CD4-positive, alpha-beta T cell (primary cell): ENCODE measurements around the gene TECPR2. TPM values are rescaled to one million over a fixed set of nuclear protein-coding genes. Genes with fewer than 3 reads are reported as not detected.

Experiments used
- ATAC-seq: fragments of 200-7000 bp; cut with Tn5 transposase; one replicate; pipeline ENCODE4 v1.10.0; 2022; ENCODE audit warnings: mild to moderate bottlenecking; ENCODE audit not compliant: poor library complexity
- CTCF ChIA-PET: fragments of 350-600 bp; sonication (Branson Sonifier 250); formaldehyde crosslinking; loops from one replicate; lab custom pipeline; 2021; ENCODE audit warnings: antibody characterized with exemption, inconsistent platforms; lab: Charles Lee
- POLR2A ChIA-PET: fragments of 350-600 bp; sonication (Branson Sonifier 250); formaldehyde crosslinking; loops from one replicate; lab custom pipeline; 2021; ENCODE audit warnings: antibody characterized with exemption, inconsistent platforms; lab: Charles Lee
- DNase-seq, 14 experiments: peaks; one replicate each; pipeline ENCODE4 v3.0.0-alpha.2; 2013 to 2020; ENCODE audit warnings: mixed read lengths in 2 of 14
- H3K27ac ChIP-seq, 2 donors: one replicate each; pipeline versions ENCODE4 v1.5.1 to v1.7.0; 2013; ENCODE audit warnings: low read length in 2 of 2, low read depth in 1 of 2, mild to moderate bottlenecking in 1 of 2
- H3K27me3 ChIP-seq, 2 experiments: 1 replicate in 1 of 2; 2 replicates in 1 of 2; pipeline versions ENCODE4 v1.6.1 to v1.7.0; 2013; ENCODE audit warnings: low read length in 2 of 2, control low read depth in 1 of 2, mild to moderate bottlenecking in 1 of 2, moderate library complexity in 1 of 2; ENCODE audit not compliant: insufficient read depth in 2 of 2, control insufficient read depth in 1 of 2
- H3K36me3 ChIP-seq: one replicate; pipeline ENCODE4 v1.6.1; 2013; ENCODE audit warnings: low read length, control low read depth; ENCODE audit not compliant: insufficient read depth
- H3K4me1 ChIP-seq: one replicate; pipeline ENCODE4 v1.6.1; 2013; ENCODE audit warnings: low read length, control low read depth; ENCODE audit not compliant: insufficient read depth
- H3K4me3 ChIP-seq: one replicate; pipeline ENCODE4 v1.5.1; 2013; ENCODE audit warnings: mild to moderate bottlenecking, low read length, moderate library complexity
- H3K9me3 ChIP-seq, 2 experiments: 1 replicate in 1 of 2; 2 replicates in 1 of 2; pipeline versions ENCODE4 v1.6.1 to v1.7.0; 2013; ENCODE audit warnings: low read length in 2 of 2, mild to moderate bottlenecking in 2 of 2, control low read depth in 1 of 2, moderate library complexity in 1 of 2; ENCODE audit not compliant: control insufficient read depth in 1 of 2, insufficient read depth in 1 of 2
- H3K27ac Mint-ChIP-seq: one replicate; pipeline ENCODE4 v1.8.0; 2020; ENCODE audit warnings: mixed read lengths
- H3K27me3 Mint-ChIP-seq: one replicate; pipeline ENCODE4 v1.8.0; 2021; ENCODE audit warnings: mixed read lengths
- H3K36me3 Mint-ChIP-seq: one replicate; pipeline ENCODE4 v1.8.0; 2021; ENCODE audit warnings: low read depth, mixed read lengths
- H3K4me1 Mint-ChIP-seq: one replicate; pipeline ENCODE4 v1.8.0; 2021; ENCODE audit warnings: low read depth, mixed read lengths
- H3K4me3 Mint-ChIP-seq: one replicate; pipeline ENCODE4 v1.8.0; 2020; ENCODE audit warnings: mild to moderate bottlenecking, mixed read lengths
- H3K9me3 Mint-ChIP-seq: one replicate; pipeline ENCODE4 v1.8.0; 2020; ENCODE audit warnings: mixed read lengths
- CTCF ChIP-seq: fragments of 200-600 bp; IDR thresholded peaks from one replicate; pipeline ENCODE4 v1.8.0; 2022; ENCODE audit warnings: antibody characterized with exemption, mild to moderate bottlenecking
- intact Hi-C, 2 experiments: fragments of 100-400 bp; cut with DNase I in 1 of 2; cut with micrococcal nuclease in 1 of 2; formaldehyde crosslinking; loops; one replicate each; pipeline versions ENCODE4 v1.15.1 to v1.9.0; 2023 to 2025; cut with DNase I, micrococcal nuclease
- total RNA-seq, 174 experiments: library from RNA in 2 of 174; stranded (reverse) in 2 of 174; gene quantifications; one replicate each; pipeline ENCODE4 v1.2.3 and lab custom pipeline; 2021 to 2026

The TECPR2 gene
- total RNA-seq, 2 experiments from 2014 or later = 5.0 to 5.4 TPM

DNA sequence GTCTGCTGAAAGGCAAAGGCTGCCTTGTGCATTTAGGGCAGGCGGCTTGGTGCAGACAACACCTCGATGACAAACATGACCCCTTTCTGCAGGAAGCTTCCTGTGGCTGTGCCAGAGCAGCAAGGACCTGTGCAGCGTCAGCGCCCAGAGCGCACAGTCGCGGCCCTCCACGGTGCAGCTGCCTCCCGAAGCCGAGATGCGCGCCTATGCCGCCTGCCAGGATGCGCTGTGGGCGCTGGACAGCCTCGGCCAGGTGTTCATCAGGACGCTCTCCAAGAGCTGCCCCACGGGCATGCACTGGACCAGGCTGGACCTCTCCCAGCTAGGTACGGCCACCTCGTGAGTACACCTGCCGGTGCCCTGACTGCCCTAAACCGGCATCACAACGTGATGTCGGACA is 89.6 kb downstream of the TECPR2 start:
- ATAC-seq = no peak
- POLR2A ChIA-PET = no interaction called here
- H3K4me1 Mint-ChIP-seq = no peaks in the 10 kb centered on the region
- CTCF ChIA-PET = no interaction called here
- intact Hi-C loops = no loop called here
- Histone ChIP-seq H3K4me3 (no peak overlapping the region), H3K27me3 (no peaks in the 10 kb centered on the region), H3K4me1 (no peaks in the 10 kb centered on the region), H3K36me3 (peaks cover 35% of the 10 kb centered on the region), H3K9me3 (no peaks in the 10 kb centered on the region), H3K27ac (no peak overlapping the region)
- TF ChIP-seq CTCF = no peak
- no peak for DNase-seq
- no peak overlapping the region for H3K4me3 Mint-ChIP-seq
- H3K9me3 Mint-ChIP-seq = no peaks in the 10 kb centered on the region
- peaks cover 51% of the 10 kb centered on the region for H3K36me3 Mint-ChIP-seq
- no peaks in the 10 kb centered on the region for H3K27me3 Mint-ChIP-seq
- no peak overlapping the region for H3K27ac Mint-ChIP-seq

DNA sequence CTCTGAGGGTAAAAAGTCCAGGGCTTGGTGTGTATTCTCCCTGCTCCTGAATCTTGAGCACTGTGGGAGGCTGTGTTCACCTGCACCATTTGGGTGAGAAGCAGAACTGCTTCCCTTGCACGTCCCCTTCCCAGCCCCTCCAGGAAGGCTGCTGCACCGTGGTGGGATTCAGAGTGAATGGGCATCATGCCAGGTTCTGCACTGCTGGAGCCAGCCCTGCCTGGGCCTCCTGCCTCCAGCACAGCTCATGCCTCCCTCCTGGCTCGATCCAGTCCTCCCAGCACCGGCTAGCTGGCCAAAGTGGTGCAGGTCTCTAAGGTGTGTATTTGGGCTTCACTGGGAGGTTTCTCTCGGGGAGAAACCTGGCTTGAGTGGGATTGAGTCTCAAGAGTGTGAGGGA is 92.0 kb downstream of the TECPR2 start:
- Mint-ChIP-seq H3K4me3 (no peak overlapping the region), H3K27me3 (no peaks in the 10 kb centered on the region), H3K27ac (no peak overlapping the region), H3K9me3 (no peaks in the 10 kb centered on the region), H3K36me3 (peaks cover 41% of the 10 kb centered on the region), H3K4me1 (no peaks in the 10 kb centered on the region)
- intact Hi-C loops = loop anchor here in 1 of 2 experiments (5.0 kb wide), 1 partner anchor 63 kb away; no protein-coding TSS in a partner anchor
- ChIA-PET POLR2A (no interaction called here), CTCF (interaction anchor here (1.1 kb wide), 1 partner anchor 18 kb away, joined by 6 read pairs; no protein-coding TSS in a partner anchor)
- H3K9me3 ChIP-seq = no peaks in the 10 kb centered on the region
- no peaks in the 10 kb centered on the region for H3K27me3 ChIP-seq
- TF ChIP-seq CTCF = no peak
- no peak overlapping the region for H3K27ac ChIP-seq
- H3K36me3 ChIP-seq = peaks cover 43% of the 10 kb centered on the region
- H3K4me3 ChIP-seq = no peak overlapping the region
- no peak for DNase-seq
- H3K4me1 ChIP-seq = no peaks in the 10 kb centered on the region
- no peak for ATAC-seq

DNA sequence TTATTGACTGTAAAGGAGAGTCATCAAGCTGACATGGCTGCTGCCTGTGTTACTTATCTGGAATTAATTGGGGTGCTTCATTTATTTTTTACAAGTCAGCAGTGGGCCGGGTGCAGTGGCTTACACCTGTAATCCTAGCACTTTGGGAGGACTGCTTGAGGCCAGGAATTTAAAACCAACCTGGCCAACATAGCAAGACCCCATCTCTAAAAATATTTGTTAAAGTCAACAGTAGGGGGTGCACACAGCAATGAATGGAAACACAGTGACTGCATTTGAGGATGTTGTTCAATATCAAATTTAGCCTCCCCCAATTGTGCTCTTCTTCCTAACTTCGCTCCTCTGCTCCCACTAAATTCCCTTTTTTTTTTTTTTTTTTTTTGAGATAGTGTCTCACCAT is 94.8 kb downstream of the TECPR2 start:
- no peaks in the 10 kb centered on the region for H3K27me3 ChIP-seq
- no peak overlapping the region for H3K27ac ChIP-seq
- H3K36me3 Mint-ChIP-seq = peaks cover 18% of the 10 kb centered on the region
- DNase-seq (no peak), ATAC-seq (no peak)
- H3K4me1 ChIP-seq = peaks cover 5% of the 10 kb centered on the region
- H3K27me3 Mint-ChIP-seq = no peaks in the 10 kb centered on the region
- CTCF ChIA-PET = interaction anchor here (0.6 kb wide), 1 partner anchor 349 kb away, joined by 6 read pairs; no protein-coding TSS in a partner anchor
- no peaks in the 10 kb centered on the region for H3K9me3 ChIP-seq
- no peaks in the 10 kb centered on the region for H3K9me3 Mint-ChIP-seq
- intact Hi-C loops = loop anchor here in 1 of 2 experiments (5.0 kb wide), 1 partner anchor 60 kb away; no protein-coding TSS in a partner anchor
- TF ChIP-seq CTCF = no peak
- H3K27ac Mint-ChIP-seq = no peak overlapping the region
- H3K4me3 Mint-ChIP-seq = no peak overlapping the region
- no peaks in the 10 kb centered on the region for H3K4me1 Mint-ChIP-seq
- POLR2A ChIA-PET = no interaction called here
- peaks cover 18% of the 10 kb centered on the region for H3K36me3 ChIP-seq
- H3K4me3 ChIP-seq = no peak overlapping the region
